SK-N-MC (cell line): ENCODE results near the gene RRP7A.

ENCODE experiments used
- EZH2 ChIP-seq: fragments of 200-600 bp; sonication (generic); IDR thresholded peaks from one replicate; pipeline ENCODE4 v1.6.1; 2017; ENCODE audit warnings: antibody characterized with exemption
- FOXP2 ChIP-seq: optimal IDR thresholded peaks from 2 replicates; pipeline ENCODE3; 2011; ENCODE audit warnings: mild to moderate bottlenecking, moderate library complexity; ENCODE audit not compliant: insufficient read depth; ENCODE audit errors: extremely low read length, control extremely low read depth
- POLR2AphosphoS5 ChIP-seq: IDR thresholded peaks from 2 replicates; pipeline ENCODE4 v1.6.1; 2012; ENCODE audit warnings: mild to moderate bottlenecking, low read depth, low read length, borderline replicate concordance

GRCh38 chr22:42490243-42490832 is 29.3 kb downstream of the RRP7A start:
- TF ChIP-seq POLR2AphosphoS5 (no peak), EZH2 (no peak), FOXP2 (no peak)
